GM19395 (cell line): Measurements from ENCODE around the gene SDC4.
"Not testable (repeated sequence)": the region's sequence is repeated elsewhere in the genome, so short reads cannot be mapped to it uniquely, and the experiment has no call there.

Experiments used
- ATAC-seq: cut with Tn5 transposase; IDR thresholded peaks from one replicate; pipeline ENCODE4 v1.9.1; 2021; ENCODE audit warnings: mild to moderate bottlenecking, moderate library complexity; ENCODE audit not compliant: unreplicated experiment

SDC4 gene

GRCh38 chr20:45365444-45365970 is 17.3 kb upstream of the SDC4 start:
- ATAC-seq, result no peak

- no peak for ATAC-seq
Observed at GRCh38 chr20:45363611-45364492, 15.6 kb upstream of the SDC4 start.

GRCh38 chr20:45362804-45363610 is 14.8 kb upstream of the SDC4 start, which contains the start of gene SYS1:
TSS of gene SYS1 (plus strand) at chr20:45363156. CDS start at chr20:45363532, 376 bp downstream.
- ATAC-seq, result peak; percentile 84

- ATAC-seq, result no peak
Observed at GRCh38 chr20:45361793-45362192, 13.6 kb upstream of the SDC4 start.

GRCh38 chr20:45359406-45360148 is 11.4 kb upstream of the SDC4 start:
- ATAC-seq, result no peak

GRCh38 chr20:45359069-45359405 is 10.8 kb upstream of the SDC4 start:
- ATAC-seq, result no peak

GRCh38 chr20:45358282-45359068 is 10.3 kb upstream of the SDC4 start:
- no peak for ATAC-seq

- ATAC-seq, result no peak
Observed at GRCh38 chr20:45355209-45356084, 7.2 kb upstream of the SDC4 start.

GRCh38 chr20:45354423-45355208 is 6.4 kb upstream of the SDC4 start:
- ATAC-seq, result no peak

- ATAC-seq, result no peak
Observed at GRCh38 chr20:45353746-45354145, 5.5 kb upstream of the SDC4 start.

GRCh38 chr20:45352729-45353128 is 4.5 kb upstream of the SDC4 start:
- ATAC-seq, result no peak

- ATAC-seq, result not testable (repeated sequence)
Observed at GRCh38 chr20:45350795-45351194, 2.6 kb upstream of the SDC4 start.

- ATAC-seq, result no peak
Observed at GRCh38 chr20:45350217-45350616, 2.0 kb upstream of the SDC4 start.

GRCh38 chr20:45347297-45347935 is 808 bp downstream of the SDC4 start:
- ATAC-seq, result no peak

- ATAC-seq, result no peak
Observed at GRCh38 chr20:45346851-45347250, 1.4 kb downstream of the SDC4 start.

GRCh38 chr20:45346291-45346718 is 1.9 kb downstream of the SDC4 start:
- no peak for ATAC-seq

- ATAC-seq, result no peak
Observed at GRCh38 chr20:45345104-45345936, 2.9 kb downstream of the SDC4 start.
